HepG2 (cell line): Measurements from ENCODE around the gene ADARB2. TPM values are rescaled to one million over a fixed set of nuclear protein-coding genes. Genes with fewer than 3 reads are reported as not detected.

Experiments
- ATAC-seq: fragments of 200-7000 bp; cut with Tn5 transposase; 3 replicates; pipeline ENCODE4 v1.9.1; 2020; ENCODE audit warnings: mild to moderate bottlenecking, moderate library complexity
- BruUV-seq: library from RNA; stranded (reverse); fragments of 400-500 nt; replicated peaks from 2 replicates; lab custom pipeline; 2021; lab: Mats Ljungman, UMichigan
- CTCF ChIA-PET: fragments of 300-600 bp; formaldehyde crosslinking; extraction: SDS; loops from one replicate; lab custom pipeline; 2021; ENCODE audit warnings: low total read pairs, inconsistent platforms, low intra/inter-chr PET ratio; lab: Yijun Ruan, JAX
- POLR2A ChIA-PET: fragments of 350-600 bp; sonication (Branson Sonifier 250); formaldehyde crosslinking; loops from one replicate; lab custom pipeline; 2020; ENCODE audit warnings: antibody characterized with exemption, inconsistent platforms; lab: Yijun Ruan, JAX
- DNase-seq: peaks from one replicate; pipeline ENCODE4 v3.0.0-alpha.2; 2015; ENCODE audit warnings: low spot score
- FAIRE-seq: peaks from 3 replicates; lab custom pipeline; 2011; peaks lifted over from hg19 to GRCh38; lab: Jason Lieb, UNC
- H2AFZ ChIP-seq: one replicate; pipeline ENCODE4 v1.6.1; 2011; ENCODE audit warnings: low read length, inconsistent platforms
- H3K27ac ChIP-seq: fragments of 300-600 bp; 3 replicates; pipeline ENCODE4 v1.8.0; 2011; ENCODE audit warnings: mixed run types, mild to moderate bottlenecking, mixed read lengths, low read length, inconsistent platforms; ENCODE audit not compliant: insufficient read depth; ENCODE audit errors: extremely low read length
- H3K27me3 ChIP-seq, 2 experiments: fragments of 200-600 bp in 1 of 2; 2 replicates in 1 of 2; 3 replicates in 1 of 2; pipeline versions ENCODE4 v1.6.0 to v1.8.0; 2011; ENCODE audit warnings: low read length in 2 of 2, mild to moderate bottlenecking in 2 of 2, moderate library complexity in 2 of 2, inconsistent platforms in 1 of 2; ENCODE audit not compliant: insufficient read depth in 2 of 2, control insufficient read depth in 1 of 2
- H3K36me3 ChIP-seq, 2 experiments: fragments of 200-600 bp in 1 of 2; replicated peaks in 1 of 2; 2 replicates in 1 of 2; 3 replicates in 1 of 2; pipeline versions ENCODE4 v1.5.1 to v1.8.0; 2011; ENCODE audit warnings: low read length in 2 of 2, inconsistent platforms in 1 of 2; ENCODE audit not compliant: insufficient read depth in 2 of 2, control insufficient read depth in 1 of 2
- H3K4me1 ChIP-seq: 2 replicates; pipeline ENCODE4 v1.5.1; 2012; ENCODE audit warnings: low read length, inconsistent platforms; ENCODE audit not compliant: insufficient read depth
- H3K4me2 ChIP-seq: 2 replicates; pipeline ENCODE4 v1.6.0; 2011; ENCODE audit warnings: low read depth, low read length, inconsistent platforms
- H3K4me3 ChIP-seq, 3 experiments: fragments of 200-600 bp in 1 of 3; sonication (generic), shearing (Covaris generic) in 1 of 3; replicated peaks in 1 of 3; 2 replicates each; pipeline ENCODE4 v1.5.1; 2011 to 2016; ENCODE audit warnings: low read length in 3 of 3, inconsistent platforms in 2 of 3, low read depth in 2 of 3, mild to moderate bottlenecking in 2 of 3, control low read depth in 1 of 3, mixed read lengths in 1 of 3; ENCODE audit not compliant: insufficient read depth in 1 of 3
- H3K79me2 ChIP-seq: one replicate; pipeline ENCODE4 v1.6.1; 2011; ENCODE audit warnings: low read length, inconsistent platforms; ENCODE audit not compliant: insufficient read depth
- H3K9ac ChIP-seq: 2 replicates; pipeline ENCODE4 v1.6.0; 2011; ENCODE audit warnings: mild to moderate bottlenecking, low read depth, low read length, inconsistent platforms; ENCODE audit not compliant: insufficient read depth
- H3K9me3 ChIP-seq: 2 replicates; pipeline ENCODE4 v1.5.1; 2012; ENCODE audit warnings: mild to moderate bottlenecking, low read length
- H4K20me1 ChIP-seq: 2 replicates; pipeline ENCODE4 v1.6.0; 2011; ENCODE audit warnings: inconsistent platforms, mild to moderate bottlenecking, low read length, moderate library complexity; ENCODE audit not compliant: insufficient read depth
- ATF6 ChIP-seq: sonication (generic); formaldehyde crosslinking; conservative IDR thresholded peaks from 2 replicates; pipeline ENCODE4 v1.4.0; 2020; ENCODE audit warnings: missing genetic modification reagents
- BCLAF1 ChIP-seq: fragments of 450-650 bp; IDR thresholded peaks from 2 replicates; pipeline ENCODE4 v1.6.1; 2017; ENCODE audit warnings: mild to moderate bottlenecking
- CCAR2 ChIP-seq: fragments of 200-400 bp; formaldehyde crosslinking; optimal IDR thresholded peaks from 2 replicates; pipeline ENCODE3; 2018; ENCODE audit warnings: low read depth, mild to moderate bottlenecking, low read length, moderate library complexity
- CEBPZ ChIP-seq: IDR thresholded peaks from 2 replicates; pipeline ENCODE4 v1.6.1; 2012; ENCODE audit warnings: low read length, improper control_type of control experiment
- PRMT3 ChIP-seq: sonication (generic); formaldehyde crosslinking; IDR thresholded peaks from 2 replicates; pipeline ENCODE4 v1.8.1; 2022; ENCODE audit warnings: low read depth, mild to moderate bottlenecking, moderate library complexity, missing genetic modification reagents, borderline replicate concordance
- SMC3 ChIP-seq: IDR thresholded peaks from 2 replicates; pipeline ENCODE4 v1.6.1; 2011; ENCODE audit warnings: low read length, improper control_type of control experiment
- ZNF30 ChIP-seq: sonication (generic); formaldehyde crosslinking; IDR thresholded peaks from 2 replicates; pipeline ENCODE4 v1.5.0; 2020; ENCODE audit warnings: mild to moderate bottlenecking, missing genetic modification reagents
- ZNF414 ChIP-seq: sonication (generic); formaldehyde crosslinking; IDR thresholded peaks from 2 replicates; pipeline ENCODE4 v1.5.0; 2020; ENCODE audit warnings: missing genetic modification reagents
- ZNF530 ChIP-seq: sonication (generic); formaldehyde crosslinking; IDR thresholded peaks from 2 replicates; pipeline ENCODE4 v1.5.0; 2020; ENCODE audit warnings: low read depth, mild to moderate bottlenecking, missing genetic modification reagents
- ZSCAN21 ChIP-seq: sonication (generic); formaldehyde crosslinking; IDR thresholded peaks from 2 replicates; pipeline ENCODE4 v1.8.0; 2022; ENCODE audit warnings: mild to moderate bottlenecking, missing genetic modification reagents, moderate library complexity, borderline replicate concordance
- ZZZ3 ChIP-seq: sonication (generic); formaldehyde crosslinking; IDR thresholded peaks from 2 replicates; pipeline ENCODE4 v1.4.0; 2020; ENCODE audit warnings: missing genetic modification reagents, mild to moderate bottlenecking, borderline replicate concordance
- WGBS: methylation state at CpG from one replicate; pipeline ENCODE4 v1.1.6; 2017; ENCODE audit warnings: low lambda C conversion rate; 5-methylcytosine and 5-hydroxymethylcytosine counted together
- in situ Hi-C: cut with HindIII; loops from 2 replicates; pipeline ENCODE4 v1.10.0; 2017; ENCODE audit warnings: low pct_unique_long_range_greater_than_20kb; ENCODE audit not compliant: extremely low pct_ligation_motif_present
- intact Hi-C: fragments of 100-400 bp; cut with micrococcal nuclease; formaldehyde crosslinking; loops from one replicate; pipeline ENCODE4 v1.10.0; 2022; ENCODE audit not compliant: unreplicated experiment
- polyA plus RNA-seq, 8 experiments: library from polyadenylated mRNA; depleted of rRNA in 3 of 8; stranded (reverse) in 7 of 8; unstranded in 1 of 8; fragments of >200 nt; fragmentation: Illumina TruSeq in 4 of 8; extraction: Trizol in 4 of 8; gene quantifications; 2 replicates each; pipeline versions ENCODE4 v1.2.1 to v1.2.3, GENCODE V29; 2011 to 2016; ENCODE audit warnings: low read depth in 4 of 8, missing spikeins in 1 of 8, mixed read lengths in 1 of 8; ENCODE audit not compliant: insufficient read depth in 1 of 8
- total RNA-seq, 5 experiments: library from RNA; depleted of rRNA; stranded (reverse); fragments of >200 nt; fragmentation: Illumina TruSeq; extraction: Trizol; gene quantifications; 2 replicates each; pipeline ENCODE4 v1.2.3, GENCODE V29; 2016; ENCODE audit warnings: low read depth in 1 of 5
- TF ChIP-seq, protein P1 (sequence below): sonication (generic); formaldehyde crosslinking; IDR thresholded peaks from 2 replicates; pipeline ENCODE4 v1.5.1; 2020; ENCODE audit warnings: missing genetic modification reagents, mild to moderate bottlenecking, borderline replicate concordance

ADARB2 gene
- total and polyA plus RNA-seq, 2 of the 13 experiments (the other 11 are each of a cell fraction or from before 2014, with no cell fraction given), result not detected

DNA sequence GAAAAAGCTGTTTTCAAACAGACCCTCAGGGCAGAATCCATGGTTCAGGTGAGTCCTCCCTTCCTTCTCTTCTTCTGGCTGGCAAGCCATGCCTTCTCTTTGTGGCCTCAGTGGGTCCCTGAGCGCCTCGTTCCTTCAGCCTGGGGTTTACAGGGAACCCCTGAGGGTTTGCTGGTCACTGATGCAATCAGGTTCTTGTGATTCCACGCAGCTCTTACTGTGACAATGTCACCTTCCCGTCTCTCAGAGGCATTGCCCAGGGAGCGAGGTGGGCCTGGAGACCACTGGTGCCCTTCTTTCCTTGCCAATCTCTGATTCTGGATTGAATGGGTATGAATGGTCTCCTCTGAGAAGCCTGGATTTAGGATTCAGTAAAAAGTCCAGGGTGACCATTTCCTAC, 132.2 kb downstream of the ADARB2 start (continued):
- TF ChIP-seq BCLAF1, result no peak
- TF ChIP-seq ZNF30 (CRISPR knock-in tag), result no peak
- TF ChIP-seq CCAR2, result no peak

DNA sequence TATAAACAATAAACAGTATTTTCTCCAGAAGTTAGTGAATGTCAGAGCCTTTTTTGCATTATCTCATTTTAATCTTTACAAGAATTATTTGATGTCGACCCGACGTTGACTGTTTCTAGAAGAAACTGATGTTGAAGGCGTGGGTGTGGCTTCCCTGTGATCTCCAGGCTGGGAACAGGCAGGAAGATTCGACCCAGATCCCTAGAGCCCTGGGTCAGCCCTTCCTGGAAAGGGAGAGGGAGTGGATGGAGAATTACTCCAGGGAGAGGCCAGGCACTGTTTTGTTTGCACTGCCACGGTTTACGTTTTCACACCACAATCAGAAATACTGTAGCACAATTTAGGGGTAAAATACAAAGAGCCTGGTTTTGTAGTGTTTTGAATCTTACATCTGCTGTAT, 133.1 kb downstream of the ADARB2 start:
- no peak overlapping the region for H2AFZ ChIP-seq
- intact Hi-C loops, result no loop called here
- POLR2A ChIA-PET, result no interaction called here
- no peaks in the 10 kb centered on the region for H3K9me3 ChIP-seq
- FAIRE-seq, result no peak
- no peak overlapping the region for H3K4me3 ChIP-seq
- DNase-seq, result no peak
- H3K9ac ChIP-seq, result no peak overlapping the region
- no peaks in the 10 kb centered on the region for H3K36me3 ChIP-seq
- H3K4me1 ChIP-seq, result no peaks in the 10 kb centered on the region
- H3K4me2 ChIP-seq, result no peak overlapping the region
- ATAC-seq, result no peak
- H3K79me2 ChIP-seq, result no peaks in the 10 kb centered on the region
- WGBS, result 0% methylated on average over 7 of the region's 7 CpGs
- TF ChIP-seq ZNF530 (CRISPR knock-in tag) (no peak), ZSCAN21 (CRISPR knock-in tag) (no peak), CEBPZ (no peak), ZNF414 (CRISPR knock-in tag) (no peak), PRMT3 (CRISPR knock-in tag) (no peak), SMC3 (no peak), ZZZ3 (CRISPR knock-in tag) (no peak), ATF6 (CRISPR knock-in tag) (no peak)
- TF ChIP-seq, protein P1, sequence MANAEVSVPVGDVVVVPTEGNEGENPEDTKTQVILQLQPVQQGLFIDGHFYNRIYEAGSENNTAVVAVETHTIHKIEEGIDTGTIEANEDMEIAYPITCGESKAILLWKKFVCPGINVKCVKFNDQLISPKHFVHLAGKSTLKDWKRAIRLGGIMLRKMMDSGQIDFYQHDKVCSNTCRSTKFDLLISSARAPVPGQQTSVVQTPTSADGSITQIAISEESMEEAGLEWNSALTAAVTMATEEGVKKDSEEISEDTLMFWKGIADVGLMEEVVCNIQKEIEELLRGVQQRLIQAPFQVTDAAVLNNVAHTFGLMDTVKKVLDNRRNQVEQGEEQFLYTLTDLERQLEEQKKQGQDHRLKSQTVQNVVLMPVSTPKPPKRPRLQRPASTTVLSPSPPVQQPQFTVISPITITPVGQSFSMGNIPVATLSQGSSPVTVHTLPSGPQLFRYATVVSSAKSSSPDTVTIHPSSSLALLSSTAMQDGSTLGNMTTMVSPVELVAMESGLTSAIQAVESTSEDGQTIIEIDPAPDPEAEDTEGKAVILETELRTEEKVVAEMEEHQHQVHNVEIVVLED (CRISPR knock-in tag), result no peak
- BruUV-seq, result no TSS peak
- peaks cover 2 to 53% of the 10 kb centered on the region in 2 experiments; a peak in 3 of 5 replicates for H3K27me3 ChIP-seq
- in situ Hi-C loops, result no loop called here
- CTCF ChIA-PET, result no interaction called here
- no peak overlapping the region for H3K27ac ChIP-seq
- no peaks in the 10 kb centered on the region for H4K20me1 ChIP-seq
